GM12874 (cell line): ENCODE measurements around the gene LASP1.

Experiments used
- CTCF ChIP-seq: IDR thresholded peaks from 2 replicates; pipeline ENCODE4 v1.5.1; 2011; ENCODE audit warnings: low read depth, mild to moderate bottlenecking, control low read depth, low read length, moderate library complexity; ENCODE audit not compliant: insufficient read depth

Gene LASP1

GRCh38 chr17:38851434-38851833, 18.4 kb upstream of the LASP1 start:
- TF ChIP-seq CTCF, result no peak

GRCh38 chr17:38852771-38853291, 17.0 kb upstream of the LASP1 start:
- no peak for TF ChIP-seq CTCF

GRCh38 chr17:38853292-38854219, 16.3 kb upstream of the LASP1 start, which contains the start of gene RPL23:
Gene RPL23 (minus strand): TSS chr17:38853721. CDS start chr17:38853710, 11 bp downstream.
- TF ChIP-seq CTCF, result no peak

- TF ChIP-seq CTCF, result no peak
Measured at GRCh38 chr17:38857271-38857670, 12.6 kb upstream of the LASP1 start.

GRCh38 chr17:38861399-38861843, 8.4 kb upstream of the LASP1 start:
- TF ChIP-seq CTCF, result no peak

- TF ChIP-seq CTCF, result no peak
Measured at GRCh38 chr17:38864636-38865398, 5.0 kb upstream of the LASP1 start.
